Esophagus squamous epithelium (tissue), 4 donors: ENCODE measurements around the gene TRERF1.

Source experiments
- POLR2A ChIP-seq, 4 donors: fragments of 450-650 bp; IDR thresholded peaks; one replicate each; pipeline ENCODE4 v1.6.1; 2017; ENCODE audit warnings: antibody characterized with exemption in 4 of 4, mild to moderate bottlenecking in 4 of 4, moderate library complexity in 3 of 4
- TF ChIP-seq, protein P1 (sequence below), 6 experiments: fragments of 450-650 bp in 4 of 6; fragments of 200-600 bp in 2 of 6; sonication (generic) in 2 of 6; IDR thresholded peaks; one replicate each; pipeline ENCODE4 v1.5.1; 2016 to 2019; ENCODE audit warnings: antibody characterized with exemption in 6 of 6, mild to moderate bottlenecking in 4 of 6, moderate library complexity in 4 of 6

DNA sequence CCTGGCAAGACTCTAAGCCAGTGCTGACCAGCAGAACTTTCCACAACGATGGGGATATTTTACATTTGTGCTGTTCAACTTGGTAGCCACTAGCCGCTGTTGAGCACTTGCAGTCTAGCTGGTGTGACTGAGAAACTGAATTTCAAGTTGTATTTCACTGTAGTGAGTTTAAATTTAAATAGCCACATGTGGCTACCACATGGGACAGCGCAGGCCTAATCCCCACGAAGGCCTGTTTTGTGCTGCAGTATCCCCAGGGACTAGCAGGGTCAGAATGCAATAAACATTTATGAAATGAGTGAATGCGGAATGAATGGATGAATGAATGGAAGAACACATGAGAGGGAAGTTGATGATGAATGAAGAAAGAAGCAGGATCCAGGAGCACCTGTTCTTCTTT is 115.8 kb downstream of the TRERF1 start:
- TF ChIP-seq, protein P1, sequence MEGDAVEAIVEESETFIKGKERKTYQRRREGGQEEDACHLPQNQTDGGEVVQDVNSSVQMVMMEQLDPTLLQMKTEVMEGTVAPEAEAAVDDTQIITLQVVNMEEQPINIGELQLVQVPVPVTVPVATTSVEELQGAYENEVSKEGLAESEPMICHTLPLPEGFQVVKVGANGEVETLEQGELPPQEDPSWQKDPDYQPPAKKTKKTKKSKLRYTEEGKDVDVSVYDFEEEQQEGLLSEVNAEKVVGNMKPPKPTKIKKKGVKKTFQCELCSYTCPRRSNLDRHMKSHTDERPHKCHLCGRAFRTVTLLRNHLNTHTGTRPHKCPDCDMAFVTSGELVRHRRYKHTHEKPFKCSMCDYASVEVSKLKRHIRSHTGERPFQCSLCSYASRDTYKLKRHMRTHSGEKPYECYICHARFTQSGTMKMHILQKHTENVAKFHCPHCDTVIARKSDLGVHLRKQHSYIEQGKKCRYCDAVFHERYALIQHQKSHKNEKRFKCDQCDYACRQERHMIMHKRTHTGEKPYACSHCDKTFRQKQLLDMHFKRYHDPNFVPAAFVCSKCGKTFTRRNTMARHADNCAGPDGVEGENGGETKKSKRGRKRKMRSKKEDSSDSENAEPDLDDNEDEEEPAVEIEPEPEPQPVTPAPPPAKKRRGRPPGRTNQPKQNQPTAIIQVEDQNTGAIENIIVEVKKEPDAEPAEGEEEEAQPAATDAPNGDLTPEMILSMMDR (IDR thresholded peaks at IDR 0.05), result no peak
- TF ChIP-seq POLR2A (IDR thresholded peaks at IDR 0.05), result no peak
